Hepatocyte (in vitro differentiated cells): Measurements from ENCODE around the gene TLL2.

Experiments used
- EZH2 ChIP-seq: fragments of 200-600 bp; sonication (generic); IDR thresholded peaks from 2 replicates; pipeline ENCODE4 v1.6.1; 2016; ENCODE audit warnings: antibody characterized with exemption, mild to moderate bottlenecking, borderline replicate concordance
- TF ChIP-seq, protein P1 (sequence below): fragments of 200-600 bp; sonication (generic); IDR thresholded peaks from 2 replicates; pipeline ENCODE4 v1.5.1; 2016; ENCODE audit warnings: antibody characterized with exemption, mild to moderate bottlenecking; ENCODE audit not compliant: poor library complexity

GRCh38 chr10:96338279-96338925 is 175.3 kb downstream of the TLL2 start:
- TF ChIP-seq, protein P1, sequence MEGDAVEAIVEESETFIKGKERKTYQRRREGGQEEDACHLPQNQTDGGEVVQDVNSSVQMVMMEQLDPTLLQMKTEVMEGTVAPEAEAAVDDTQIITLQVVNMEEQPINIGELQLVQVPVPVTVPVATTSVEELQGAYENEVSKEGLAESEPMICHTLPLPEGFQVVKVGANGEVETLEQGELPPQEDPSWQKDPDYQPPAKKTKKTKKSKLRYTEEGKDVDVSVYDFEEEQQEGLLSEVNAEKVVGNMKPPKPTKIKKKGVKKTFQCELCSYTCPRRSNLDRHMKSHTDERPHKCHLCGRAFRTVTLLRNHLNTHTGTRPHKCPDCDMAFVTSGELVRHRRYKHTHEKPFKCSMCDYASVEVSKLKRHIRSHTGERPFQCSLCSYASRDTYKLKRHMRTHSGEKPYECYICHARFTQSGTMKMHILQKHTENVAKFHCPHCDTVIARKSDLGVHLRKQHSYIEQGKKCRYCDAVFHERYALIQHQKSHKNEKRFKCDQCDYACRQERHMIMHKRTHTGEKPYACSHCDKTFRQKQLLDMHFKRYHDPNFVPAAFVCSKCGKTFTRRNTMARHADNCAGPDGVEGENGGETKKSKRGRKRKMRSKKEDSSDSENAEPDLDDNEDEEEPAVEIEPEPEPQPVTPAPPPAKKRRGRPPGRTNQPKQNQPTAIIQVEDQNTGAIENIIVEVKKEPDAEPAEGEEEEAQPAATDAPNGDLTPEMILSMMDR, result no peak
- TF ChIP-seq EZH2, result no peak
